Aortic smooth muscle cell (primary cell): ENCODE measurements around the gene MAP1B. TPM values are rescaled to one million over a fixed set of nuclear protein-coding genes. Genes with fewer than 3 reads are reported as not detected.

Source experiments
- total RNA-seq: library from RNA; depleted of rRNA; stranded (reverse); fragments of >200 nt; gene quantifications from 2 replicates; pipeline ENCODE4 v1.2.3, GENCODE V29; 2014

The MAP1B gene
- 135 and 251 TPM in 2 replicates for total RNA-seq

GRCh38 chr5:72107131-72107900 lies at the start of gene MAP1B:
Gene MAP1B, plus strand, starts transcription at chr5:72107475. Its CDS starts 57 bp downstream, at chr5:72107532.

Other genes starting within 250 kb of the MAP1B start
- gene MRPS27, start 212.8 kb downstream of the MAP1B start, total RNA-seq = 44.8 and 59.7 TPM in 2 replicates
- gene PTCD2, start 212.9 kb downstream of the MAP1B start, total RNA-seq = 7.0 and 8.3 TPM in 2 replicates